GM19468 (cell line): ENCODE results near the gene CENPP.

Source experiments
- ATAC-seq: cut with Tn5 transposase; IDR thresholded peaks from one replicate; pipeline ENCODE4 v1.9.1; 2021; ENCODE audit warnings: mild to moderate bottlenecking, moderate library complexity, moderate number of reproducible peaks; ENCODE audit not compliant: unreplicated experiment; ENCODE audit errors: extremely low read depth

The CENPP gene

DNA sequence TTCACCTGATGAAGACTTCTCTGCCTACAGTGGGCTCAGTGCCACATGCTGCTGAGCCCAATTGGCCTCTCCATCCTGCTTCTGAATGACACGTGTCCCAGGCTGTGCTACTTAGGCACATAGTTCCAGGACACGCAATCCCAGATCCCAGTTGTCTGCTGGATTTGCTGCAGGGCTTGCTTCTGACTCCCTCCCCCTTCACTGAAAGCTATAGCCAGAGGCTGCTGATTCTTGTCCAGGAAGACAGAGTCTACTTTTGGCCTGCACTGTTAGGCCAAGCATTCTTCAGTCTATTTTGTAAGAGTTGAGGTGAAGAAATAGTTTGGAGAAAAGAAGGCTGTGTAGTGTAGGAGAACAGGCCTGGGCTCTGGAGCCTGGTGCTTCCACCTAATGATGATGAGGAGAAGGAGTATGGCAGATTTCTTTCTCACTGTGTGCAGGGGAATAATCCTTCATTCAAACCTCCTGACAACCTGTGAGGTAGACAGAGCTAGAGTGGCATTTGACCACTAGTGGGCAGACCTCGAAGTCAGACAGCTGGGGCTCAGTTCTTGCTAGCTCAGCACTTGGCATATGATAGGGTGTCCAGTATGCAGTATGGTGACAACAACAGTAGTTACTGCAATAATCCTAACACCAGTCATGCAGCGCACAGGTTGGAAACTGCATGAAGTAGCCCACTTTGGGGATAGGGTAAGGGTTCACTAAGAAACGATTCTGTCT is 176.1 kb downstream of the CENPP start:
- no peak for ATAC-seq

- no peak for ATAC-seq
Measured at GRCh38 chr9:92503156-92503555, 177.4 kb downstream of the CENPP start.

GRCh38 chr9:92504881-92505280 is 179.1 kb downstream of the CENPP start:
- ATAC-seq = no peak

- no peak for ATAC-seq
Measured at GRCh38 chr9:92506184-92506857, 180.6 kb downstream of the CENPP start.

GRCh38 chr9:92507005-92507404 is 181.3 kb downstream of the CENPP start:
- ATAC-seq = no peak

GRCh38 chr9:92507496-92507895 is 181.7 kb downstream of the CENPP start:
- no peak for ATAC-seq

DNA sequence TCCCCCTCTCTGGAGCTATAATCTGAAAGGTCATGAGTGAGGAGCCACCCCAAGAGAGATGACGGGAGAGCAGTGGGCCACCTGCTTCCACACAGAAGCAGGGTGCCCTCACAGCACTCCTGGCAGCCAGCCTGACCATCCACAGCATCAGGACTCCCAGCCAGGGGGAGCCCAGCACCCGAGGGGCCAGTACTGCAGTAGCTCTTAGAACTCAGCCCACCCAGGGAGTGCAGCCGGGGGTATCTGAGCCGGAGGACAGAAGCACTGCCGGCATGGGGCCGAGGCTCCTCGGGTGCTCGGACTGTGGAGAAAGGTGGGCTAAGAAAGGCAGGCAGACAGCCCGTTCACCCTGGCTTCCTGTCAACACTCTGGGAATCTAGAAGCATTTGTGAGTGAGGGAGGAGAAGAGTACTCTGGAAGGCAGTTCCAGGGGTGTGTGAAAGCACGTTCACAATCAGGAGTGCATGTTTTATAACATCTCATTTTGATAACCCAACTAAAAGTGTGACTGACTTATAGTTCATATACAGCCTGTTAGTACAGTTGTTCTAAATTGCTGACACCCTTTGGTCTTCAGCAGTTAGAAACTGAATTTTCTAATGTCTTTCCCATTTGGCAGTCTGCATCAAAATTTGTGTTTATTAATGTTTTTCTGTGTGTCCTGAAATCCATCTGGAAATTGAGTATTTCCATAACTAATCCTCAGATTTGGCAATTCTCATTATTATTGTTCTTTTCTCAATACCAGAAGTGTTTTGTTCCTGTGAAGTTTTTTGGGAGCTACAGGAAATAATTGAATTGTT is 182.5 kb downstream of the CENPP start:
- no peak for ATAC-seq

DNA sequence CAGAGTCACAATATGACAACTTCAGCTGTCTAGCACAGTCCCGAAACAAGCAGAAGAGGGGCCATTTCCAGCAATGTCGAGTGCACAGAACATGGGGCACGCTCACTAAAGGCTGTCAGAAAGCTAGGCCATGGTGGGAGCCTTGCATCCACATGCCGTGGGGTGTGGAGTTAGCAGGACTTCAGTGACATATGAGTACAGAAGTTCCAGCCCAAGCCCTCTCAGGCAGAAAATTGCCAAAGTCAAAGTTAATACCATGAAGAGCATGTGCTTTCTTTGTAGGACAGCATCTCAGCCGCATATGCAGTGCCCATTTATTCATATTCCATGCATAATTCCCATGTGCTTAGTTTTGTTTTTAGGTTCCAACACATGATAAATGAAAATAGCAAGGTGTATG is 183.3 kb downstream of the CENPP start:
- no peak for ATAC-seq

- ATAC-seq = no peak
Measured at GRCh38 chr9:92510747-92511146, 185.0 kb downstream of the CENPP start.

- ATAC-seq = no peak
Measured at GRCh38 chr9:92512622-92513021, 186.9 kb downstream of the CENPP start.

- no peak for ATAC-seq
Measured at GRCh38 chr9:92513349-92513748, 187.6 kb downstream of the CENPP start.

DNA sequence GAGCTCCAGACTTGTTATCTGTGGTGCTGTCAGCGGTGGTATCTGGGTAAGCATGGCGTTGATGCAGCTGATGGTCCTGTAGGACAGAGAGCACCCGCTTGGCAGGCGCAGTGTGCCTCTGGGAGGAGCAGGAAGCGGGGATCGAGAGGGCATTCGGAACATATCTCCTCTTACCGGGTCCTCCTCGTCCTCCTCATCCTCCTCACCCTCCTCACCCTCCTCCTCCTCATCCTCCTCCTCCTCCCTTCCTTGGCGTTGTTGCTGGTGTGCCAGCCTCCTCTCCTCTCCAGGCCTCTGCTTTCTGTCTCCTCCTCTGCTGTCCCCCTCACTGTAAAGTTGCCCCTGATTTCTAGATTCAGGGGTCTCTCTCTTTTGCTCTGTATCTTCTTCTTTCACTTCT is 188.9 kb downstream of the CENPP start:
- no peak for ATAC-seq

GRCh38 chr9:92516521-92516920 is 190.8 kb downstream of the CENPP start:
- no peak for ATAC-seq

GRCh38 chr9:92517046-92517445 is 191.3 kb downstream of the CENPP start:
- no peak for ATAC-seq

DNA sequence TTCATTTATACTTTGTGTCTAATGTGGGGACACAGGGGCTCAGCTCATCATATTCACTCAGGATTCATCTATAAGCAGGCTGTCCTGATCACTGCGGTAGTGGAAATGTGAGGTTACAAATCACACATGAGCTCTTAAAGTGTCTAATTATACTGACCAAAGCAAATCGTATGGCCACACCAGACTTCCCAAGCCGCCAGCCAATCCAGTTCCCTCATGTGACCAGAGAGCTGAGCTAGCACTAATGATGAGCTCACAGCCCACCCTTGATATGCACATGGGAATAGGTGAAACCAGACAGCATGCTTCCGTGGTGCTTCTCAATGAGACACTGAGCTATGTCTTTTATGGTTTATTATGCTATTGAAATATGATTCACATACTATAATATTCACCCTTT is 192.4 kb downstream of the CENPP start:
- no peak for ATAC-seq

GRCh38 chr9:92520837-92521236 is 195.1 kb downstream of the CENPP start:
- ATAC-seq = no peak

GRCh38 chr9:92522983-92523970 is 197.5 kb downstream of the CENPP start:
- no peak for ATAC-seq

GRCh38 chr9:92524881-92525280 is 199.1 kb downstream of the CENPP start:
- no peak for ATAC-seq

- ATAC-seq = no peak
Measured at GRCh38 chr9:92525306-92525705, 199.6 kb downstream of the CENPP start.

DNA sequence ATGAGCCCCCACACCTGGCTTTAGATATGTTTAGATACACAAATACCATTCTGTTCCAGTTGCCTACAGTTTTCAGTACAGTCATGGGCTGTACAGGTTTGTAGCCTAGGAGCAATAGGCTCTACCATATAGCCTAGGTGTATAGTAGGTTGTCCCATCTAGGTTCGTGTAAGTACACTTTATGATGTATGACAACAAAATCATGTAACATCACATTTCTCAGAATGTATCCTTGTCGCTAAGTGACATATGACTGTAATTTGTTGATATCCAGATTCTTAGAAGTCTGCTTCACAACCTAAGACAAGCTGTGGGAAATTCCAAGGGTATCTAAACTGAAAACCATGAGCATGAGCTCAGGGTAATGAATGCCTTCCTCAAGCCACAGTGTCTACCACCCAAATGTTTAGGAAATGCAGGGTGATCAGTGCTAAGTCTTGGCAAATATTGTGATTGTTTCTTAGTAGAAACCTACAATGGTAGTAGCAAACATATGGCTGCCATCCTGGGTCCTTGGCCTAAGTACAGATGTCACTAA is 201.6 kb downstream of the CENPP start:
- ATAC-seq = no peak
